GM18526 (cell line): ENCODE results near the gene LHX3.

Experiments
- POLR2A ChIP-seq: IDR thresholded peaks from 3 replicates; pipeline ENCODE4 v1.6.1; 2011; ENCODE audit not compliant: insufficient read length; ENCODE audit errors: extremely low read depth

Gene LHX3

GRCh38 chr9:136204838-136205706 lies at the start of gene LHX3:
TSS of gene LHX3 (minus strand) at chr9:136205128. CDS start at chr9:136205012, 116 bp downstream.
- no peak for TF ChIP-seq POLR2A

- TF ChIP-seq POLR2A: no peak
Measured at GRCh38 chr9:136253246-136254130, 48.6 kb upstream of the LHX3 start.

GRCh38 chr9:136252846-136253245 lies 47.9 kb upstream of the LHX3 start:
- no peak for TF ChIP-seq POLR2A

- no peak for TF ChIP-seq POLR2A
Measured at GRCh38 chr9:136252281-136252680, 47.4 kb upstream of the LHX3 start.

- TF ChIP-seq POLR2A: no peak
Measured at GRCh38 chr9:136251264-136252115, 46.6 kb upstream of the LHX3 start.

- no peak for TF ChIP-seq POLR2A
Measured at GRCh38 chr9:136250676-136251075, 45.7 kb upstream of the LHX3 start.

GRCh38 chr9:136249877-136250559 lies 45.1 kb upstream of the LHX3 start:
- no peak for TF ChIP-seq POLR2A

- TF ChIP-seq POLR2A: no peak
Measured at GRCh38 chr9:136248951-136249876, 44.3 kb upstream of the LHX3 start.

- no peak for TF ChIP-seq POLR2A
Measured at GRCh38 chr9:136247947-136248637, 43.2 kb upstream of the LHX3 start.

GRCh38 chr9:136247551-136247916 lies 42.6 kb upstream of the LHX3 start:
- TF ChIP-seq POLR2A: no peak

GRCh38 chr9:136246849-136247550 lies 42.1 kb upstream of the LHX3 start:
- no peak for TF ChIP-seq POLR2A

GRCh38 chr9:136245219-136246150 lies 40.6 kb upstream of the LHX3 start, which contains the start of gene QSOX2:
TSS of gene QSOX2 (minus strand) at chr9:136245812. CDS start at chr9:136245803, 9 bp downstream.
- peak; percentile 58 for TF ChIP-seq POLR2A

GRCh38 chr9:136244969-136245218 lies 40.0 kb upstream of the LHX3 start:
- TF ChIP-seq POLR2A: no peak
